Duodenal mucosa (tissue), 2 donors: Measurements from ENCODE around the gene RTN4RL2.

Source experiments
- H3K27ac ChIP-seq: one replicate; pipeline ENCODE4 v1.7.0; 2013; ENCODE audit warnings: low read depth, low read length
- H3K27me3 ChIP-seq, 2 donors: one replicate each; pipeline ENCODE4 v1.7.0; 2013; ENCODE audit warnings: low read length in 2 of 2, control low read depth in 1 of 2; ENCODE audit not compliant: insufficient read depth in 2 of 2, control insufficient read depth in 1 of 2
- H3K36me3 ChIP-seq, 2 donors: one replicate each; pipeline ENCODE4 v1.7.0; 2013; ENCODE audit warnings: low read length in 2 of 2, control low read depth in 1 of 2; ENCODE audit not compliant: insufficient read depth in 2 of 2, control insufficient read depth in 1 of 2
- H3K4me1 ChIP-seq, 2 donors: one replicate each; pipeline ENCODE4 v1.7.0; 2013; ENCODE audit warnings: low read length in 2 of 2, control low read depth in 1 of 2; ENCODE audit not compliant: insufficient read depth in 2 of 2, control insufficient read depth in 1 of 2
- H3K4me3 ChIP-seq, 2 donors: one replicate each; pipeline ENCODE4 v1.7.0; 2013; ENCODE audit warnings: low read length in 2 of 2, low read depth in 1 of 2
- H3K9ac ChIP-seq, 2 donors: one replicate each; pipeline ENCODE4 v1.7.0; 2013; ENCODE audit warnings: low read length in 2 of 2, low read depth in 1 of 2
- H3K9me3 ChIP-seq, 2 donors: one replicate each; pipeline ENCODE4 v1.7.0; 2013; ENCODE audit warnings: low read length in 2 of 2, control low read depth in 1 of 2; ENCODE audit not compliant: control insufficient read depth in 1 of 2

The RTN4RL2 gene

GRCh38 chr11:57487021-57487778 lies 26.9 kb downstream of the RTN4RL2 start:
- Histone ChIP-seq H3K27me3 (peaks cover 8 to 13% of the 10 kb centered on the region in 2 donors), H3K4me3 (no peak overlapping the region), H3K4me1 (peaks cover 0 to 9% of the 10 kb centered on the region in 2 donors), H3K36me3 (peaks cover 4 to 48% of the 10 kb centered on the region in 2 donors), H3K9ac (no peak overlapping the region), H3K27ac (no peak overlapping the region), H3K9me3 (no peaks in the 10 kb centered on the region)

GRCh38 chr11:57487920-57488659 lies 27.8 kb downstream of the RTN4RL2 start:
- Histone ChIP-seq H3K4me1 (peaks cover 0 to 7% of the 10 kb centered on the region in 2 donors), H3K4me3 (no peak overlapping the region), H3K9me3 (no peaks in the 10 kb centered on the region), H3K9ac (no peak overlapping the region), H3K36me3 (peaks cover 4 to 48% of the 10 kb centered on the region in 2 donors), H3K27ac (no peak overlapping the region), H3K27me3 (peaks cover 6 to 8% of the 10 kb centered on the region in 2 donors)

- Histone ChIP-seq H3K4me3 (no peak overlapping the region), H3K36me3 (peaks cover 0 to 47% of the 10 kb centered on the region in 2 donors), H3K9me3 (no peaks in the 10 kb centered on the region), H3K27ac (no peak overlapping the region), H3K27me3 (no peaks in the 10 kb centered on the region), H3K4me1 (no peaks in the 10 kb centered on the region), H3K9ac (no peak overlapping the region)
Observed at GRCh38 chr11:57490456-57491248, 30.3 kb downstream of the RTN4RL2 start.

DNA sequence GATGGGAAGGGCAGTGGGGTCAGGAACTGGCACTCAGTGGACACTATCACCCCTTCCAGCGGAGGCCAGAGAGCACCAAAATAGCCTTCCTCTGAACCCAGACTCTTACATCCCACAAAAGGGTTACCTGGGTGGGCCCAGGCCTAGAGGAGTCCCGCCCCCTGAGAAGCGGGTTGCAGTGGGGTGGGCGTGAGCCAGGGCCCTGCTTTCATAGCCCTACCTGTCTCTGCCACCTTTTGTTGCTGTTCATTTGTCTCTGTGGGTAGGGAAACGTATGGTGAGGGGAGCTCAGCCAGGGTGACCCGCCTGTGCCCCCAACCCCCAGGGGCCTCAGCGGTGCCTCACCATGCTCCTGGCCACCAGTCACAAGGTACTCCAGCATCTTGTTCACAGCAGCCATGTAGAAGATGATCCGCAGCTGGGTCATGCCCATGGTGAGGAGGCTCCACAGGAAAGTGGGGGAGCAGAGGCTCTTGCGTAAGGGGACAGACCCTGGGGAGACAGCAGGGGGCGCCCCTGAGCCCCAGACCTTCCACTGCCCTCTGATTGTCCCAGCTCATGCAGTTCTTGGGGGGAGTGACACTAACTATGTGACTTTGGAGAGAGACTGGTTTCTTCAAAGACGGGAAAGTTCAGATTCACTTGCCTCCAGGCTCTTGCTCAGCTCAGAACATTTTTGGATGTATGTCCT lies 31.2 kb downstream of the RTN4RL2 start:
- Histone ChIP-seq H3K4me1 (peaks cover 1 to 3% of the 10 kb centered on the region in 2 donors), H3K9me3 (no peaks in the 10 kb centered on the region), H3K9ac (no peak overlapping the region), H3K27ac (no peak overlapping the region), H3K4me3 (no peak overlapping the region), H3K36me3 (peaks cover 3 to 44% of the 10 kb centered on the region in 2 donors), H3K27me3 (no peaks in the 10 kb centered on the region)

- H3K4me1 ChIP-seq, result peaks cover 24 to 26% of the 10 kb centered on the region in 2 donors
- no peak overlapping the region for H3K4me3 ChIP-seq
- no peaks in the 10 kb centered on the region for H3K27me3 ChIP-seq
- no peak overlapping the region for H3K9ac ChIP-seq
- H3K27ac ChIP-seq, result no peak overlapping the region
- peaks cover 4 to 24% of the 10 kb centered on the region in 2 donors for H3K36me3 ChIP-seq
- no peaks in the 10 kb centered on the region for H3K9me3 ChIP-seq
Observed at GRCh38 chr11:57493507-57494503, 33.5 kb downstream of the RTN4RL2 start.

DNA sequence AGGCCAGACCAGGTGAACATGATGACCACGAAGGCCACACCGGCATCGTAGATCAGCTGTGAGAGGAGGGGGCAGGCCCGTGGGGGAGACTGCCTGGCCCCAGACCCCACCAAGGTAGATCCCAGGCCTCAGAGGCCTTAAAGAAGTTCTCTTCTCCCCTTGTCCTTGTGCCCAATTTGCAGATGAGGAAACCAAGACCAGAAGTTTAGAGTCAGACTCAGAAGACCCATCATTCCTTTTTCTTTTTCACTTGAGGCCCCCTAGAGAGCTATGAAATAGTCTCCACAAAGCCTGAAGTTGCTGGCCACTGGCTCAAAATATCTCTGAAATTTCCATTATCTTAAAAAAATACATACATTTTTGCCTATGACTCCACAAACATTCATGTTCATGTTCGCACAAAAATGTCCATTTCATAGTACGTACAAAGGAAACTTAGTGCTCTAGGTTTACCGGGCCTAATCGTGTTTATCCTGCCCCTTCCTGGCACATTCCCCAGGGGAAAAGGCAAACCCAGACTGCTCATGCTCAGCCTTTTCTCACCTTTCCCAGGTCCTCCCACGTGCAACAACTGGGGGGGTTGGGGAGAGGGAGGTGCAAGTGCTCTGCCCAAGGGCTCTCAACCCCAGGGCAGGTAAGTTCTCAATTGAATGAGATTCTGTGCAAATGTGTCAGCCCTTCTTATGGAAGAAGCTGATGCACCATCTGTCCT lies 35.9 kb downstream of the RTN4RL2 start:
- no peak overlapping the region for H3K27ac ChIP-seq

DNA sequence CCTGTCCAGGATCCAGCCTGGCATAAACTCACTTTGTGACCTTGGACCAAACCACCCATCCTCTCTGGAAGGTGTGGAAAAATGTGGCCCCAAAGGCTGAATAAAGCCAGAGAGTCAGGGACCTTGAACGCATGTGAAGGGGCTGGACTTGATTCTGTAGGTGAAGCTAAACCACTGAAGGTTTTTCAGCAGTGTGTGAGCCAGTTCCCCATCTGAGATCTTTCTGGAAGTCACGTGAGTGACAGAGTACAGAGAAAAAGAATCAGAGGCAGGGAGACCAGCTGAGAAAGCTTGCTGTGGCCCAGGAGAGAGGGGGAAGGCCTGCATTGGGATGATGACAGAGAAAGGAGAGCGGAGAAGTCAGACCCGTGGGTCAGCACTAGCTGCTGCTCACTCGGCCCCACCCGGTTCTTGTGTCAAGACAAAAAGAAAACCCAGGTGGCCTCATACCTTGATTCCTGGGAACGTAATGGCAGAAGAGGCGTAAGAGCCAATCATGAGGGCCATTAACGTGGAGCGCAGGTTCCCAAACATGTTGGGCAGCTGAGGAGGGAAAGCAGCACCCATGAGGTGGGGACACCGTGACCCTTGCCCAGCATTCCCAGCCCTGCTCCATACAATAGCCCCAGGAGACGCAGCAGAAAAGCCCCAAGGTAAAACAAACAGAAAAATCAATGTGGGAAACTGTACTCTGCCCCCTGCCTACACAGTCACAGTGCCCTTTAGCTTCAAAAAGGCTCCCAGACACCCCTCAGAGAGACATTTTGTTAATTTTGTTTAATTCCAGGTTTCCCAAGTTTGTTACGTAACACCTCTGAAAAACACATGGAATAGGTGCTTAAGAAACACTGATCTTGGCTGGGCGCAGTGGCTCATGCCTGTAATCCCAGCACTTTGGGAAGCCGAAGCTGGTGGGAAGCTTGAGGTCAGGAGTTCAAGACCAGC lies 37.2 kb downstream of the RTN4RL2 start:
- peaks cover 4 to 10% of the 10 kb centered on the region in 2 donors for H3K36me3 ChIP-seq
- H3K9me3 ChIP-seq, result no peaks in the 10 kb centered on the region
- H3K4me1 ChIP-seq, result peaks cover 41 to 45% of the 10 kb centered on the region in 2 donors
- H3K27me3 ChIP-seq, result no peaks in the 10 kb centered on the region
- H3K9ac ChIP-seq, result peak overlapping the region in 1 of 2 donors; percentile 26
- no peak overlapping the region for H3K4me3 ChIP-seq
- peak overlapping the region; percentile 45 for H3K27ac ChIP-seq

More for the DNA sequence above, 35.9 kb downstream of the RTN4RL2 start:
- peaks cover 36 to 37% of the 10 kb centered on the region in 2 donors for H3K4me1 ChIP-seq
- no peaks in the 10 kb centered on the region for H3K27me3 ChIP-seq
- H3K9me3 ChIP-seq, result no peaks in the 10 kb centered on the region
- H3K9ac ChIP-seq, result no peak overlapping the region
- no peak overlapping the region for H3K4me3 ChIP-seq
- H3K36me3 ChIP-seq, result peaks cover 4 to 10% of the 10 kb centered on the region in 2 donors

GRCh38 chr11:57498540-57498939 lies 38.2 kb downstream of the RTN4RL2 start:
- Histone ChIP-seq H3K4me3 (no peak overlapping the region), H3K27me3 (no peaks in the 10 kb centered on the region), H3K9ac (peak overlapping the region; percentile 7 to 26), H3K36me3 (peaks cover 4 to 10% of the 10 kb centered on the region in 2 donors), H3K4me1 (peaks cover 41 to 45% of the 10 kb centered on the region in 2 donors), H3K9me3 (no peaks in the 10 kb centered on the region), H3K27ac (peak overlapping the region; percentile 5)
